ENCODE measurements around the gene PTPRN2. TPM values are rescaled to one million over a fixed set of nuclear protein-coding genes. Genes with fewer than 3 reads are reported as not detected.

Gene PTPRN2
- total and polyA plus RNA-seq, 3 experiments from 2014 or later = 0.33 to 1.2 (median 0.42) TPM

DNA sequence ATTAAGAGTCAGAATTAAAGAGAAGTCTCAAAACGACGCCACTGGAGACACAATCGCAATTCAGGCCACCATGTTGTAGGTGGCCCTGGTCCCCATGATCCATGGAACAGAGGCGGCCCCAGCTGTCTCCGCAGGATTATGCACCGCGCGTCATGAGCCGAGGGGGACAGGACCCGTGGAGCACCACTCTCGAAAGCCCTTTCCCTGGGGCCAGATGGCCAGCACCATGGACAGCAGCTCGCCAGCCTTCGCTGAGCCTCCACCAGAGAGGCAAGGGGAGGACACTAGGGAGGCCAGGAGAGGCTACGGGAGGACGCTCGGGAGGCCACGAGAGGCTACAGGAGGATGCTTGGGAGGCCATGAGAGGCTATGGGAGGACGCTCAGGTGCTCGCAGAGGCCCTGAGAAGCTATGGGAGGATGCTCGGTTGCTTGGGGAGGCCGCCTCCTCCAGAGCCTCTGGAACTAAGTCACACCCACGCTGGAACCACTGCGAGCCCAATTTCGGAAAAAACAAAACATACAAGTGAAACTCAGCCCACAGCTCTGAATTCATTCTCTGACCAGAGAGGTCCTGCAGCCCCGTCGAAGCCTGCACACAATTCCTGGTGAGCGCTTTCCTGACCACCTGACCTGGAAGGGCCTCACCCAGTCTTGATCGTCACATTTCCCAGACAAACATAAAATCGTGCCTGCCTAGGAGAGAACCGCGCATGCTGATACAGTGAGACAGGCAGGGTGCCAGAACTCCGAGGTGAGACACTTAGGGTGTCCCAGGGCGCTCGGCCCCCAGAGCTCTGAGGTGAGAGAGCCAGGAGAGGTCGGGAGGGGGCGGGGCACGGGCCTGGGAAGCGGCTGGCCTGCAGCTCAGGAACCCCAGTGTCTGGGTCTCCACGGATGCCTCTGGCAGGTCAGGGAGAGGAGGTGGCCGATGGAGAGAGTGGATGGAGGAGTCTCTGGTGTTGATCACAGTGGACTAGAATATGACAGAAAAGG lies 224.4 kb downstream of the PTPRN2 start:
- Mint-ChIP-seq H3K4me3 (no peak overlapping the region), H3K4me1 (no peaks in the 10 kb centered on the region), H3K27me3 (peaks cover 0 to 1% of the 10 kb centered on the region in 2 donors), H3K36me3 (no peaks in the 10 kb centered on the region), H3K27ac (no peak overlapping the region), H3K9me3 (peaks cover 0 to 5% (median 0%) of the 10 kb centered on the region in 5 donors)
- no peaks in the 10 kb centered on the region for H3K36me3 ChIP-seq (ENCODE audit: insufficient read depth, low read length)
- no peak for DNase-seq
- no peak overlapping the region for H3K27ac ChIP-seq (ENCODE audit: low read depth, low read length)
- POLR2A ChIA-PET = no interaction called here
- no peak overlapping the region for H3K4me3 ChIP-seq (ENCODE audit: low read length)
- CTCF ChIA-PET = no interaction called here
- no peaks in the 10 kb centered on the region for H3K4me1 ChIP-seq (ENCODE audit: insufficient read depth, low read length)
- H3K27me3 ChIP-seq (ENCODE audit: insufficient read depth, low read length, poor library complexity, severe bottlenecking) = no peaks in the 10 kb centered on the region
- no peaks in the 10 kb centered on the region for H3K9me3 ChIP-seq (ENCODE audit: low read length)

DNA sequence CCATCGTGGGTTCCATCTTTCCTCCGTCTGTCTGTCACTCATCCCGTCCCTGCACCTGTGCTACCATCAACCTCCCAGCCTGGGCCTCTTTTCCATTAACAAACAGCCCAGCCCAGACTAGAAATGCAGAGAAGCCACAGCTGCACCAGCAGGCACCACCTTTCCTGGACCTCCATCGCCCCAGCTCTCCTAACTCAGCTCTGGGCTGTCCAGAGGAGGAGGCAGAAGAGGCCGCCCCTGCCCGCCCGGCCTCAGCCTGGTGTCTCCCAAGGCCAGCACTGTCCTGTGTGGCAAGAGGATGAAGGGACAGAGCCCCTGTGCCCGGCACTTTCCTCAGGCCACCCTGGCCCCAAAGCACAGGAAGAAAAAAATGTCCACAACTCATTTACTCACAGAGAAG lies 225.6 kb downstream of the PTPRN2 start:
- Histone ChIP-seq H3K4me1 (ENCODE audit: insufficient read depth, low read length) (no peaks in the 10 kb centered on the region), H3K9me3 (ENCODE audit: low read length) (no peaks in the 10 kb centered on the region)
- H3K4me3 Mint-ChIP-seq = no peak overlapping the region

DNA sequence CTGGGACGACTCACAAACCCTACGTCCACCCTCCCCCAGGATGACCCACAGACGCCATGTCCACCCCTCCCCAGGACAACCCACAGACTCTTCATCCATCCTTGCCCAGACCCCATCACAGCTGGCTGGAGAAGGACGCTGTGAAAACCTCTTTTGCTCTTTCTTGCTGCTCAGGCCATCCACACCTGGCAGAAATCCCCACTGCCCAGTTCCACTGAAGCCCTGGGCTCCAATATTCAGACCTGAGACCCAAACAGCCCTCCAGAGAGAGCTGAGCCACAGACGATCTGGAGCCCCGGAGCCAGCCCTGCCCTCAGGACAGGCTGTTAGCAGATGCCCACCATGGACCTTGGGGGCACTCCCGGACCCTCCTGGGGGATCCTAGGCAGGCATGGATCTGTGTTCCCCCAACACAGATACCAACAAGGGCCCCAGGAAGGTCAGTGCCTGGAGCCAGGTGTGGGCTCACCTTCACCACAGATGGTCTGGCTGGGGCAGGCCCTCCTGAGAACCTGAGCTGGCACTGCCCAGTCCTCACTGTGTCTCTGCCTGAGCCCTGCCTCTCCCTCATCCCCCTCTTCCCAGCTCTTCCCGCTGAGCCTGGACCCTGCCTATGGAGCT lies 226.2 kb downstream of the PTPRN2 start:
- H3K9me3 ChIP-seq (ENCODE audit: low read length) = no peaks in the 10 kb centered on the region
- Mint-ChIP-seq H3K4me3 (no peak overlapping the region), H3K27ac (no peak overlapping the region), H3K27me3 (peaks cover 1 to 6% of the 10 kb centered on the region in 2 donors), H3K4me1 (no peaks in the 10 kb centered on the region), H3K36me3 (no peaks in the 10 kb centered on the region), H3K9me3 (peaks cover 0 to 5% (median 0%) of the 10 kb centered on the region in 5 donors)
- no peak overlapping the region for H3K27ac ChIP-seq (ENCODE audit: low read depth, low read length)
- H3K4me3 ChIP-seq (ENCODE audit: low read length) = no peak overlapping the region
- H3K4me1 ChIP-seq (ENCODE audit: insufficient read depth, low read length) = no peaks in the 10 kb centered on the region
- H3K27me3 ChIP-seq (ENCODE audit: insufficient read depth, low read length, poor library complexity, severe bottlenecking) = no peaks in the 10 kb centered on the region
- no peaks in the 10 kb centered on the region for H3K36me3 ChIP-seq (ENCODE audit: insufficient read depth, low read length)
- no peak for DNase-seq
- CTCF ChIA-PET = no interaction called here
- POLR2A ChIA-PET = no interaction called here

More for the DNA sequence above, 225.6 kb downstream of the PTPRN2 start:
- Mint-ChIP-seq H3K36me3 (no peaks in the 10 kb centered on the region), H3K9me3 (peaks cover 0 to 5% (median 0%) of the 10 kb centered on the region in 5 donors), H3K4me1 (no peaks in the 10 kb centered on the region), H3K27me3 (peaks cover 0 to 1% of the 10 kb centered on the region in 2 donors), H3K27ac (no peak overlapping the region)
- Histone ChIP-seq H3K36me3 (ENCODE audit: insufficient read depth, low read length) (no peaks in the 10 kb centered on the region), H3K4me3 (ENCODE audit: low read length) (no peak overlapping the region), H3K27me3 (ENCODE audit: insufficient read depth, low read length, poor library complexity, severe bottlenecking) (no peaks in the 10 kb centered on the region), H3K27ac (ENCODE audit: low read depth, low read length) (no peak overlapping the region)
- ChIA-PET POLR2A (no interaction called here), CTCF (no interaction called here)
- no peak for DNase-seq

DNA sequence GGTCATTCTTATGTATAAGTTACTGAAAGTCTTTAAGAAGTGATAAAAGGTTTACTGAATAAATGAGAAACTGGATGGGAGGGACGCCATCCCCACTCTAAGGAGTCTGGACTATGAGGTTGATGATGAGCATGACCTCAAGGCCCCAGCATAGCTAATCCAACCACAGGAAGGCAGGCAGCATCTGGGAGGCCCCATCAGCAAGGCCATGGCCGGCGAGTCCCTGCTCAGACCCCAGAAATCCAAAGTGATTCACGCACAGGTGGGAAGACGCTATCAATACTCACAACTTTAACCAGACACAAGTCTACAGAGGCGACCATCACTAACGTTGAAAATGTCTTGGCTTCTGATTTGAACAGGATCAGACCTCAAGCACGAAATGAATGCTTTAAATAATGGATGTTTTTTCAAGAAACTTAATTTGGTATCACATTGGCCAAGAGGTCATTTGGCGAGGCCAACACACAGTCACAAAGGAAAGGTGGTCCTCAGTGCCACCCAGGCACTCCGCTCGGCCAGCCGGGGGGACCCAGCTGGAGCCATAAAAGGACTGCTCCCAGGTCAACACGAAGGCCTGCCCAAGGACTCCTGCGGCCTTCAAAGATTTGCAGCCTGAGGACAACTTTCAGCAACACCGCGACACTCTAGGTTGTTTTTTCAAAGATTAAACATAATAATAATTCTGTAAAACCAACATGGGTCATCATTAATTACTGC lies 228.5 kb downstream of the PTPRN2 start:
- no peak overlapping the region for H3K27ac ChIP-seq (ENCODE audit: low read depth, low read length)
- Mint-ChIP-seq H3K27ac (no peak overlapping the region), H3K27me3 (peaks cover 1 to 15% of the 10 kb centered on the region in 2 donors), H3K4me3 (no peak overlapping the region), H3K9me3 (peaks cover 9 to 20% (median 10%) of the 10 kb centered on the region in 5 donors), H3K4me1 (no peaks in the 10 kb centered on the region), H3K36me3 (no peaks in the 10 kb centered on the region)
- no peak overlapping the region for H3K4me3 ChIP-seq (ENCODE audit: low read length)
- no peaks in the 10 kb centered on the region for H3K9me3 ChIP-seq (ENCODE audit: low read length)
- no peak for DNase-seq
- ChIA-PET POLR2A (no interaction called here), CTCF (no interaction called here)
- H3K4me1 ChIP-seq (ENCODE audit: insufficient read depth, low read length) = no peaks in the 10 kb centered on the region
- no peaks in the 10 kb centered on the region for H3K27me3 ChIP-seq (ENCODE audit: insufficient read depth, low read length, poor library complexity, severe bottlenecking)
- no peaks in the 10 kb centered on the region for H3K36me3 ChIP-seq (ENCODE audit: insufficient read depth, low read length)

DNA sequence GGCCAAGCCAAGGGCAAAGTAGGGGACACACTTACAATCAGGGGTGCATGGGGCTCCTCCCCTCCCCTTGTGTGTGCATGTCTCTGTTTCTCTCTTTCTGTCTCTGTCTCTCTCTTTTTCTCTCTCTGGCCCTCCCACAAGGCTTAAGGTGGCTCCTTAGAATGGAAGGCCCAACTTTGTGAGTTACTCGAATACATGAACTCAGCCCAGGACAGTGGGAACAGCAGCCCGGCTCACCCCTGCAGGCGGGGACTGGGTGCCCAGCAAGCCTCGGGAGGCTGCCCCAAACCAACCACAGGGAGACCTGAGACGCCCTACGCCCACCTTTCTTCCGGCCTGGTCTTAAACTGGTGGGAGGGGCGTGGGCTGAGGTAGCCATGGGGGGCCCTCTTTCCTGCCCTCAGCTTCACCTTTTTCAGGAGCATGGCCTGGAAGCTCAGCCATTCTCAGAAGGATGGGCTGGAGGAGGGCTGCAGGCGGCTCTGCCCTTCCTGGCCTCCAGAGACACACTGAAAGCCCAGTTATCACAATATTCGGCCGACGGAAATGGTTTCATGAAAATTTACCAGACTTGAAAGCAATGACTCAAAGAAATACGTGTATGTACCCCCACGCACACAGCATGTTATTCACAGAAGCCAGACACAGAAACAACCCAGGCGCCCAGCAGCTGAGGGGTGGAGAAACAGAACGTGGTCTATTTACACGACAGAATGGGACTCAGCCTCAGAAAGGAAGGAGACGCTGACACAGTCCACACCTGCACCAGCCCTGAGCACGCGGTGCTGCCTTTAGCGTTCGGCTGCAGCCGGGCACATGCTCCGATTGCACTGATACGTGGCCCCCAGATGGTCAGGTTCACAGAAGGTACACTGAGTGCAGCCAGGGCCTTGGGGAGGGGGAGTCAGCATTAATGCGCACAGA lies 229.5 kb downstream of the PTPRN2 start:
- no peaks in the 10 kb centered on the region for H3K36me3 Mint-ChIP-seq
- Histone ChIP-seq H3K36me3 (ENCODE audit: insufficient read depth, low read length) (no peaks in the 10 kb centered on the region), H3K4me1 (ENCODE audit: insufficient read depth, low read length) (no peaks in the 10 kb centered on the region), H3K27me3 (ENCODE audit: insufficient read depth, low read length, poor library complexity, severe bottlenecking) (no peaks in the 10 kb centered on the region), H3K27ac (ENCODE audit: low read depth, low read length) (no peak overlapping the region), H3K4me3 (ENCODE audit: low read length) (no peak overlapping the region), H3K9me3 (ENCODE audit: low read length) (no peaks in the 10 kb centered on the region)
- no peak for DNase-seq
- H3K27ac Mint-ChIP-seq = no peak overlapping the region
- CTCF ChIA-PET = no interaction called here
- POLR2A ChIA-PET = no interaction called here
- no peak overlapping the region for H3K4me3 Mint-ChIP-seq
- H3K4me1 Mint-ChIP-seq = no peaks in the 10 kb centered on the region
- peaks cover 1 to 15% of the 10 kb centered on the region in 2 donors for H3K27me3 Mint-ChIP-seq
- H3K9me3 Mint-ChIP-seq = peaks cover 9 to 21% (median 13%) of the 10 kb centered on the region in 5 donors

DNA sequence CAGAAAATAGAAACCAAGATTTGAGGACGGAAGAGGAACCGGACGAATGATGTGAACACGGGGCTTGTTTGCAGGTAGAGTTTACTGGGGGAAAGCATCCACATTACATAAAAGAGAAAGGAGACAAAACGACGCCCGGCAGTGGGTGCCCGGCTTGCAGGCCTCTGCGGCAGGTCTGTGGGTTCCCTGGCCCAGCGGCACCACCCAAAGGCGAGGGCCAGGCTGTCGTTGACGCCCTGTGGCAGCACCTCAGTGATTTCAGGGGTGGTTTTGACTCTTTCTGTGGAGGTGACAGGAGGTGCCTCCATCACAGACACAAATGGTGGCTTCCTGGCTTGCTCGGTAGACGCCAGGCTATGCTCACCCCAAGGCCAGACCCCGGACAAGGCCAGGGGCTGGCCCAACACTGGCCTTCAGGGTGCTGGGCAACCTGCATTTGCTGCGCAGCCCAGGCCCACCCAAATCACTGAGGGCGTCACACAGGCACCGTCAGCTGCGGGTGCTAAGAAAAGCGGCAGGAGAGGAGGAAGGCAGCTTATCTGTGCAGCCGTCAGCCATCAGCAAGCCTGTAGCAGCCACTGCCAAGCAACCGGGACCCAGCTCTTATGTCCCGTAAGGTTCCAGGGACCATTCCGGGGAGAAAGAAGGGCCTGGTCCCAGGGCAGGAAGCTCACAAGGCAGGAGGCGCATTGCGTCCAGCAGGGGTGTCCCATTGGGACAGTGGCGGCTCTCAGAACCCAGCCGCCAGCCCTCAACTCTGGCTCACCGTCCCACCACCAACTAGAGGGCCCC lies 230.3 kb downstream of the PTPRN2 start:
- ChIA-PET POLR2A (no interaction called here), CTCF (no interaction called here)
- Mint-ChIP-seq H3K4me3 (no peak overlapping the region), H3K4me1 (no peaks in the 10 kb centered on the region), H3K27me3 (peaks cover 1 to 20% of the 10 kb centered on the region in 2 donors), H3K36me3 (no peaks in the 10 kb centered on the region), H3K9me3 (peaks cover 9 to 21% (median 13%) of the 10 kb centered on the region in 5 donors), H3K27ac (no peak overlapping the region)
- no peaks in the 10 kb centered on the region for H3K4me1 ChIP-seq (ENCODE audit: insufficient read depth, low read length)
- H3K27me3 ChIP-seq (ENCODE audit: insufficient read depth, low read length, poor library complexity, severe bottlenecking) = no peaks in the 10 kb centered on the region
- H3K4me3 ChIP-seq (ENCODE audit: low read length) = no peak overlapping the region
- H3K36me3 ChIP-seq (ENCODE audit: insufficient read depth, low read length) = no peaks in the 10 kb centered on the region
- H3K27ac ChIP-seq (ENCODE audit: low read depth, low read length) = no peak overlapping the region
- no peaks in the 10 kb centered on the region for H3K9me3 ChIP-seq (ENCODE audit: low read length)
- no peak for DNase-seq

DNA sequence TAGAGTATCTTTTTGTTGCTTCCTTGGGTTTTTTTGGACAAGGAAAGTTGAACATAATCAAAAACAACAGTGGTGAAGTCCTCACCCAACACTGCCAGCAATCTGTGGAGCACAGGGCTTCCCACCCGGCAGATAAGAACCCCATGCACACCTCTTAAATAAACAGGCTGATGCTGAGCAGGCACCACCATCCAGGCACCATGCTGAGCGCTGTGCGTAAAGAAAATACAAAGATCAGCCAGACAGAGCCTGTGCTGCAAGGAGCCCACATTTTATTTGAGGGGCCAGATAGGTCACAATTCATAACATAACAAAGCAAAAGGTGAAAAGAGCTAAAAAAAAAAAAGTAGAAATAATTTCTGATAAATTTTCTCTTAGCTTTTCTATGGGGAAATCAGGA lies 231.2 kb downstream of the PTPRN2 start:
- Histone ChIP-seq H3K4me3 (ENCODE audit: low read length) (no peak overlapping the region), H3K36me3 (ENCODE audit: insufficient read depth, low read length) (no peaks in the 10 kb centered on the region), H3K27me3 (ENCODE audit: insufficient read depth, low read length, poor library complexity, severe bottlenecking) (no peaks in the 10 kb centered on the region), H3K4me1 (ENCODE audit: insufficient read depth, low read length) (no peaks in the 10 kb centered on the region), H3K27ac (ENCODE audit: low read depth, low read length) (no peak overlapping the region), H3K9me3 (ENCODE audit: low read length) (no peaks in the 10 kb centered on the region)
- no peak for DNase-seq
- H3K4me1 Mint-ChIP-seq = no peaks in the 10 kb centered on the region
- no peaks in the 10 kb centered on the region for H3K36me3 Mint-ChIP-seq
- H3K27ac Mint-ChIP-seq = no peak overlapping the region
- CTCF ChIA-PET = no interaction called here
- peaks cover 1 to 21% of the 10 kb centered on the region in 2 donors for H3K27me3 Mint-ChIP-seq
- H3K9me3 Mint-ChIP-seq = peaks cover 9 to 19% (median 13%) of the 10 kb centered on the region in 5 donors
- H3K4me3 Mint-ChIP-seq = no peak overlapping the region
- POLR2A ChIA-PET = no interaction called here

Measured in CD8-positive, alpha-beta memory T cell (primary cell).